ENCODE measurements around the gene RPRD2.
"Not testable (repeated sequence)": the region's sequence is repeated elsewhere in the genome, so short reads cannot be mapped to it uniquely, and the experiment has no call there.

RPRD2 gene

GRCh38 chr1:150363426-150364230 is at the start of gene RPRD2:
RPRD2 (plus strand) TSS chr1:150364147; CDS start chr1:150364715, 568 bp downstream.
- DNase-seq (ENCODE audit: low read depth, low spot score): peak; percentile 99

GRCh38 chr1:150314691-150315090 is 49.3 kb upstream of the RPRD2 start:
- not testable (repeated sequence) for DNase-seq (ENCODE audit: low read depth, low spot score)

- DNase-seq (ENCODE audit: low read depth, low spot score): no peak
Measured at GRCh38 chr1:150320667-150320978, 43.3 kb upstream of the RPRD2 start.

- no peak for DNase-seq (ENCODE audit: low read depth, low spot score)
Measured at GRCh38 chr1:150321826-150322166, 42.2 kb upstream of the RPRD2 start.

GRCh38 chr1:150322310-150322709 is 41.6 kb upstream of the RPRD2 start:
- no peak for DNase-seq (ENCODE audit: low read depth, low spot score)

GRCh38 chr1:150332651-150333290 is 31.2 kb upstream of the RPRD2 start:
- no peak for DNase-seq (ENCODE audit: low read depth, low spot score)

- no peak for DNase-seq (ENCODE audit: low read depth, low spot score)
Measured at GRCh38 chr1:150346316-150346715, 17.6 kb upstream of the RPRD2 start.

- no peak for DNase-seq (ENCODE audit: low read depth, low spot score)
Measured at GRCh38 chr1:150352866-150353265, 11.1 kb upstream of the RPRD2 start.

GRCh38 chr1:150362721-150363425 is 1.1 kb upstream of the RPRD2 start:
- no peak for DNase-seq (ENCODE audit: low read depth, low spot score)

GRCh38 chr1:150364231-150365003 is 470 bp downstream of the RPRD2 start:
- peak; percentile 28 for DNase-seq (ENCODE audit: low read depth, low spot score)

GRCh38 chr1:150365941-150366340 is 2.0 kb downstream of the RPRD2 start:
- no peak for DNase-seq (ENCODE audit: low read depth, low spot score)

GRCh38 chr1:150366416-150367296 is 2.7 kb downstream of the RPRD2 start:
- no peak for DNase-seq (ENCODE audit: low read depth, low spot score)

GRCh38 chr1:150371110-150371509 is 7.2 kb downstream of the RPRD2 start:
- no peak for DNase-seq (ENCODE audit: low read depth, low spot score)

- no peak for DNase-seq (ENCODE audit: low read depth, low spot score)
Measured at GRCh38 chr1:150372580-150372979, 8.6 kb downstream of the RPRD2 start.

GRCh38 chr1:150376110-150376509 is 12.2 kb downstream of the RPRD2 start:
- no peak for DNase-seq (ENCODE audit: low read depth, low spot score)

GRCh38 chr1:150383631-150384324 is 19.8 kb downstream of the RPRD2 start:
- DNase-seq (ENCODE audit: low read depth, low spot score): no peak

- DNase-seq (ENCODE audit: low read depth, low spot score): no peak
Measured at GRCh38 chr1:150385537-150386445, 21.8 kb downstream of the RPRD2 start.

GRCh38 chr1:150386592-150386991 is 22.6 kb downstream of the RPRD2 start:
- no peak for DNase-seq (ENCODE audit: low read depth, low spot score)

GRCh38 chr1:150387200-150387599 is 23.3 kb downstream of the RPRD2 start:
- DNase-seq (ENCODE audit: low read depth, low spot score): no peak

Data from smooth muscle cell of the brain vasculature (primary cell).